ENCODE measurements around the gene PLK4. TPM values are rescaled to one million over a fixed set of nuclear protein-coding genes. Genes with fewer than 3 reads are reported as not detected.

The PLK4 gene
- total RNA-seq, 3 donors from 2014 or later (not counting 1 experiment from before 2014, with no cell fraction given): 3.9 to 7.3 (median 5.4) TPM

- Mint-ChIP-seq H3K36me3 (peaks cover 40% of the 10 kb centered on the region), H3K4me1 (no peaks in the 10 kb centered on the region), H3K4me3 (no peak overlapping the region), H3K27ac (no peak overlapping the region), H3K9me3 (peaks cover 9 to 23% of the 10 kb centered on the region in 2 donors), H3K27me3 (ENCODE audit: low read depth in 2 of 2) (no peaks in the 10 kb centered on the region)
- WGBS (ENCODE audit: insufficient coverage): 97% methylated on average over 5 of the region's 5 CpGs
- H3K9me3 ChIP-seq (ENCODE audit: control insufficient read depth, insufficient read depth, low read length): peaks cover 15% of the 10 kb centered on the region
- ATAC-seq (no peak), DNase-seq (no peak)
- no peak for TF ChIP-seq CTCF (IDR thresholded peaks at IDR 0.05)
- no peak overlapping the region for H3K4me3 ChIP-seq (ENCODE audit: low read length)
- no peak overlapping the region for H3K27ac ChIP-seq (ENCODE audit: low read length)
- no peaks in the 10 kb centered on the region for H3K36me3 ChIP-seq (ENCODE audit: control insufficient read depth, insufficient read depth, low read length)
- H3K4me1 ChIP-seq (ENCODE audit: control insufficient read depth, insufficient read depth, low read length): no peaks in the 10 kb centered on the region
- no peaks in the 10 kb centered on the region for H3K27me3 ChIP-seq (ENCODE audit: control insufficient read depth, insufficient read depth, low read length)
- intact Hi-C loops (cut with micrococcal nuclease): no loop called here
Observed at GRCh38 chr4:127844601-127845116, 36.0 kb upstream of the PLK4 start.

- Histone ChIP-seq H3K27me3 (ENCODE audit: control insufficient read depth, insufficient read depth, low read length) (no peaks in the 10 kb centered on the region), H3K4me1 (ENCODE audit: control insufficient read depth, insufficient read depth, low read length) (no peaks in the 10 kb centered on the region), H3K9me3 (ENCODE audit: control insufficient read depth, insufficient read depth, low read length) (peaks cover 15% of the 10 kb centered on the region), H3K36me3 (ENCODE audit: control insufficient read depth, insufficient read depth, low read length) (no peaks in the 10 kb centered on the region), H3K27ac (ENCODE audit: low read length) (no peak overlapping the region), H3K4me3 (ENCODE audit: low read length) (no peak overlapping the region)
- peaks cover 9 to 30% of the 10 kb centered on the region in 2 donors for H3K9me3 Mint-ChIP-seq
- H3K4me3 Mint-ChIP-seq: no peak overlapping the region
- peaks cover 49% of the 10 kb centered on the region for H3K36me3 Mint-ChIP-seq
- H3K4me1 Mint-ChIP-seq: no peaks in the 10 kb centered on the region
- no peak for TF ChIP-seq CTCF (IDR thresholded peaks at IDR 0.05)
- ATAC-seq: no peak
- H3K27me3 Mint-ChIP-seq (ENCODE audit: low read depth in 2 of 2): no peaks in the 10 kb centered on the region
- no peak for DNase-seq
- intact Hi-C loops (cut with micrococcal nuclease): no loop called here
- H3K27ac Mint-ChIP-seq: no peak overlapping the region
Observed at GRCh38 chr4:127846061-127846460, 34.6 kb upstream of the PLK4 start.

- no CpG with 5 or more reads among the region's 1 CpG for WGBS (ENCODE audit: insufficient coverage)
- Mint-ChIP-seq H3K27ac (no peak overlapping the region), H3K27me3 (ENCODE audit: low read depth in 2 of 2) (no peaks in the 10 kb centered on the region), H3K4me3 (no peak overlapping the region), H3K9me3 (peaks cover 10 to 35% of the 10 kb centered on the region in 2 donors), H3K4me1 (no peaks in the 10 kb centered on the region), H3K36me3 (peaks cover 49% of the 10 kb centered on the region)
- no peaks in the 10 kb centered on the region for H3K4me1 ChIP-seq (ENCODE audit: control insufficient read depth, insufficient read depth, low read length)
- H3K9me3 ChIP-seq (ENCODE audit: control insufficient read depth, insufficient read depth, low read length): peaks cover 19% of the 10 kb centered on the region
- intact Hi-C loops (cut with micrococcal nuclease): no loop called here
- no peak overlapping the region for H3K4me3 ChIP-seq (ENCODE audit: low read length)
- H3K36me3 ChIP-seq (ENCODE audit: control insufficient read depth, insufficient read depth, low read length): no peaks in the 10 kb centered on the region
- no peak for ATAC-seq
- DNase-seq: no peak
- no peaks in the 10 kb centered on the region for H3K27me3 ChIP-seq (ENCODE audit: control insufficient read depth, insufficient read depth, low read length)
- TF ChIP-seq CTCF (IDR thresholded peaks at IDR 0.05): no peak
- no peak overlapping the region for H3K27ac ChIP-seq (ENCODE audit: low read length)
Observed at GRCh38 chr4:127846765-127847164, 33.9 kb upstream of the PLK4 start.
